ENCODE data around the gene CHD9NB.

DNA sequence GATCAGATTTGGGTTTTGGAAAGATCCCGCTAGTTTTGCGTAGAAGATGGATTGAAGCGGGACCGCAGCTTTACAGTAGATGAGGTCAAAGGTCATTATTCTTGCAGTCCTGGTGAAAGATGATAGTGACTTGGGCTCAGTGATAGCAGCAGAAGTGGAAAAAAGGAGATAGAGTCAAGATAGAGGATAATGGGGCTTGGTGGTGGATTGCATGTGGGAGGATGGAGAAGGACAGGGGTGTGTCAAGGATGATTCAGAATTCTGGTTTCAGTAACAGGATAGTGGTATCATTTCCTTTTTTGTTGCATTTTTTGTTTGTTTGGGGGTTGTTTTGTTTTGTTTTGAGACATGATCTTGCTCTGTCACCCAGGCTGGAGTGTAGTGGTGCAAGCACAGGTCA lies 28.7 kb downstream of the CHD9NB start:
- TF ChIP-seq STAT3 (IDR thresholded peaks at IDR 0.05; ENCODE audit: low read depth, low read length) (no peak), NR2C2 (IDR thresholded peaks at IDR 0.05; ENCODE audit: borderline replicate concordance, control insufficient read depth, insufficient read length, low read depth) (no peak), SIN3A (IDR thresholded peaks at IDR 0.05; ENCODE audit: low read depth, low read length) (no peak), EP300 (IDR thresholded peaks at IDR 0.05; ENCODE audit: borderline replicate concordance in 1 of 2, control insufficient read depth in 1 of 2, low read depth in 2 of 2, low read length in 2 of 2) (no peak), YY1 (IDR thresholded peaks at IDR 0.05; ENCODE audit: low read depth, low read length) (no peak), E2F4 (IDR thresholded peaks at IDR 0.05; ENCODE audit: low read depth, low read length) (no peak), BRCA1 (IDR thresholded peaks at IDR 0.05; ENCODE audit: low read depth, low read length) (no peak), ZNF207 (IDR thresholded peaks at IDR 0.05; ENCODE audit: borderline replicate concordance) (no peak), SREBF2 (IDR thresholded peaks at IDR 0.05; ENCODE audit: low read length) (no peak), JUNB (IDR thresholded peaks at IDR 0.05) (0 out of 2 replicates have a peak, but pooled peaks have one; percentile 8)
- TF ChIP-seq, protein P1, sequence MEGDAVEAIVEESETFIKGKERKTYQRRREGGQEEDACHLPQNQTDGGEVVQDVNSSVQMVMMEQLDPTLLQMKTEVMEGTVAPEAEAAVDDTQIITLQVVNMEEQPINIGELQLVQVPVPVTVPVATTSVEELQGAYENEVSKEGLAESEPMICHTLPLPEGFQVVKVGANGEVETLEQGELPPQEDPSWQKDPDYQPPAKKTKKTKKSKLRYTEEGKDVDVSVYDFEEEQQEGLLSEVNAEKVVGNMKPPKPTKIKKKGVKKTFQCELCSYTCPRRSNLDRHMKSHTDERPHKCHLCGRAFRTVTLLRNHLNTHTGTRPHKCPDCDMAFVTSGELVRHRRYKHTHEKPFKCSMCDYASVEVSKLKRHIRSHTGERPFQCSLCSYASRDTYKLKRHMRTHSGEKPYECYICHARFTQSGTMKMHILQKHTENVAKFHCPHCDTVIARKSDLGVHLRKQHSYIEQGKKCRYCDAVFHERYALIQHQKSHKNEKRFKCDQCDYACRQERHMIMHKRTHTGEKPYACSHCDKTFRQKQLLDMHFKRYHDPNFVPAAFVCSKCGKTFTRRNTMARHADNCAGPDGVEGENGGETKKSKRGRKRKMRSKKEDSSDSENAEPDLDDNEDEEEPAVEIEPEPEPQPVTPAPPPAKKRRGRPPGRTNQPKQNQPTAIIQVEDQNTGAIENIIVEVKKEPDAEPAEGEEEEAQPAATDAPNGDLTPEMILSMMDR (IDR thresholded peaks at IDR 0.05 in 2 of 3, conservative IDR thresholded peaks at IDR 0.05 in 1 of 3; ENCODE audit: control insufficient read depth in 2 of 3, extremely low read depth in 1 of 3, insufficient read depth in 1 of 3, low read depth in 3 of 3, low read length in 3 of 3): no peak
- TF ChIP-seq, protein P2, sequence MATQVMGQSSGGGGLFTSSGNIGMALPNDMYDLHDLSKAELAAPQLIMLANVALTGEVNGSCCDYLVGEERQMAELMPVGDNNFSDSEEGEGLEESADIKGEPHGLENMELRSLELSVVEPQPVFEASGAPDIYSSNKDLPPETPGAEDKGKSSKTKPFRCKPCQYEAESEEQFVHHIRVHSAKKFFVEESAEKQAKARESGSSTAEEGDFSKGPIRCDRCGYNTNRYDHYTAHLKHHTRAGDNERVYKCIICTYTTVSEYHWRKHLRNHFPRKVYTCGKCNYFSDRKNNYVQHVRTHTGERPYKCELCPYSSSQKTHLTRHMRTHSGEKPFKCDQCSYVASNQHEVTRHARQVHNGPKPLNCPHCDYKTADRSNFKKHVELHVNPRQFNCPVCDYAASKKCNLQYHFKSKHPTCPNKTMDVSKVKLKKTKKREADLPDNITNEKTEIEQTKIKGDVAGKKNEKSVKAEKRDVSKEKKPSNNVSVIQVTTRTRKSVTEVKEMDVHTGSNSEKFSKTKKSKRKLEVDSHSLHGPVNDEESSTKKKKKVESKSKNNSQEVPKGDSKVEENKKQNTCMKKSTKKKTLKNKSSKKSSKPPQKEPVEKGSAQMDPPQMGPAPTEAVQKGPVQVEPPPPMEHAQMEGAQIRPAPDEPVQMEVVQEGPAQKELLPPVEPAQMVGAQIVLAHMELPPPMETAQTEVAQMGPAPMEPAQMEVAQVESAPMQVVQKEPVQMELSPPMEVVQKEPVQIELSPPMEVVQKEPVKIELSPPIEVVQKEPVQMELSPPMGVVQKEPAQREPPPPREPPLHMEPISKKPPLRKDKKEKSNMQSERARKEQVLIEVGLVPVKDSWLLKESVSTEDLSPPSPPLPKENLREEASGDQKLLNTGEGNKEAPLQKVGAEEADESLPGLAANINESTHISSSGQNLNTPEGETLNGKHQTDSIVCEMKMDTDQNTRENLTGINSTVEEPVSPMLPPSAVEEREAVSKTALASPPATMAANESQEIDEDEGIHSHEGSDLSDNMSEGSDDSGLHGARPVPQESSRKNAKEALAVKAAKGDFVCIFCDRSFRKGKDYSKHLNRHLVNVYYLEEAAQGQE (IDR thresholded peaks at IDR 0.05; ENCODE audit: low read depth, low read length): no peak

All from GM12878 (cell line).